PC-9 (cell line): Measurements from ENCODE around the gene SIGLEC6. TPM values are rescaled to one million over a fixed set of nuclear protein-coding genes. Genes with fewer than 3 reads are reported as not detected.

Experiments used
- BruUV-seq: library from RNA; stranded (reverse); fragments of 400-500 nt; replicated peaks from 2 replicates; lab custom pipeline; 2021; lab: Mats Ljungman, UMichigan
- CTCF ChIA-PET: fragments of 300-600 bp; sonication (Branson Sonifier 250); formaldehyde crosslinking; loops from one replicate; lab custom pipeline; 2022; ENCODE audit warnings: antibody characterized with exemption; lab: Charles Lee
- POLR2A ChIA-PET: fragments of 300-600 bp; sonication (Branson Sonifier 250); formaldehyde crosslinking; loops from one replicate; lab custom pipeline; 2022; ENCODE audit warnings: antibody characterized with exemption; ENCODE audit not compliant: unreplicated experiment; lab: Charles Lee
- DNase-seq, 2 experiments: peaks; one replicate each; pipeline versions ENCODE4 v3.0.0 to v3.0.0-alpha.2; 2015 to 2022; ENCODE audit warnings: mixed read lengths in 1 of 2
- H2AFZ ChIP-seq: fragments of 200-600 bp; sonication (generic); 2 replicates; pipeline ENCODE4 v1.8.1; 2017; ENCODE audit warnings: antibody characterized with exemption
- H3F3A ChIP-seq: fragments of 200-600 bp; sonication (generic); 2 replicates; pipeline ENCODE4 v1.8.1; 2017; ENCODE audit warnings: antibody characterized with exemption, mild to moderate bottlenecking, low read depth; ENCODE audit not compliant: insufficient read depth
- H3K27ac ChIP-seq: fragments of 200-600 bp; sonication (generic); 2 replicates; pipeline ENCODE4 v1.6.1; 2016; ENCODE audit warnings: mixed run types
- H3K27me3 ChIP-seq: fragments of 200-600 bp; sonication (generic); 2 replicates; pipeline ENCODE4 v1.6.1; 2016; ENCODE audit warnings: low read depth, mixed run types; ENCODE audit not compliant: insufficient read depth
- H3K36me3 ChIP-seq: fragments of 200-600 bp; sonication (generic); 2 replicates; pipeline ENCODE4 v1.6.1; 2016; ENCODE audit warnings: low read depth, mixed run types
- H3K4me1 ChIP-seq: fragments of 200-600 bp; sonication (generic); replicated peaks from 2 replicates; pipeline ENCODE4 v1.6.1; 2016; ENCODE audit warnings: mixed run types; ENCODE audit not compliant: insufficient read depth
- H3K4me2 ChIP-seq: fragments of 200-600 bp; sonication (generic); 2 replicates; pipeline ENCODE4 v1.6.1; 2017; ENCODE audit warnings: mixed run types
- H3K4me3 ChIP-seq: fragments of 200-600 bp; sonication (generic); 2 replicates; pipeline ENCODE4 v1.6.1; 2016; ENCODE audit warnings: mixed run types
- H3K79me2 ChIP-seq: fragments of 200-600 bp; sonication (generic); 2 replicates; pipeline ENCODE4 v1.6.1; 2017; ENCODE audit warnings: low read depth, mixed run types
- H3K9me2 ChIP-seq: fragments of 200-600 bp; sonication (generic); 2 replicates; pipeline ENCODE4 v1.8.1; 2017; ENCODE audit warnings: mild to moderate bottlenecking; ENCODE audit not compliant: insufficient read depth
- H3K9me3 ChIP-seq: fragments of 200-600 bp; sonication (generic); 2 replicates; pipeline ENCODE4 v1.8.1; 2016; ENCODE audit warnings: low read depth; ENCODE audit not compliant: insufficient read depth
- H4K20me1 ChIP-seq: fragments of 200-600 bp; sonication (generic); 2 replicates; pipeline ENCODE4 v1.8.1; 2017; ENCODE audit not compliant: insufficient read depth
- EZH2 ChIP-seq: fragments of 200-600 bp; sonication (generic); IDR thresholded peaks from 2 replicates; pipeline ENCODE4 v1.8.0; 2017; ENCODE audit warnings: antibody characterized with exemption, low read depth
- intact Hi-C: fragments of 100-400 bp; cut with micrococcal nuclease; formaldehyde crosslinking; loops from one replicate; pipeline ENCODE4 v1.10.0; 2022; ENCODE audit not compliant: unreplicated experiment
- total RNA-seq: library from RNA; stranded (reverse); gene quantifications from 2 replicates; pipeline ENCODE4 v1.2.3, GENCODE V29; 2021
- TF ChIP-seq, protein P1 (sequence below): fragments of 200-600 bp; sonication (generic); conservative IDR thresholded peaks from 2 replicates; pipeline ENCODE4 v1.6.1; 2017; ENCODE audit warnings: mixed run types, antibody characterized with exemption, mild to moderate bottlenecking, moderate library complexity

SIGLEC6 gene
- total RNA-seq, 1 experiment from 2014 or later, result not detected

DNA sequence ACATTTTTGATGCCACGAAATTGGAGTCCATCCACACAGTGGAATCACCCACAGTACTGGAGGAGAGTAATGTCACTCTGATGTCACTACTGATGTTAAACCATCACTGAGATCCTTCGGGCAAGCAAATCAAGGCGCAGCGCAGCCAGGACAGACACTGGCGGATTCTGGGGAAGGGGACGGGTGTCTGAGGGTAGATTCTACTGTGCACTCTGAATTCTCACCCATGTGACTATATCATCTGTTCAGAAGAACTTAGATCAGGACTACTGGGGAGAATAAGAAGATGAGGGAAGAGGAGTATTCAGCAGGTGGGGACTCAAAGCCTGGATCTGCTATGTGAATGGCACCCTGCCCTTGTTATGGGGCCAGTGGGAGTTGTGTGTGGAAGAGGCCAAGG, 12.6 kb upstream of the SIGLEC6 start:
- Histone ChIP-seq H3F3A (no peaks in the 10 kb centered on the region), H3K27me3 (peaks cover 90% of the 10 kb centered on the region), H2AFZ (no peak overlapping the region), H3K27ac (no peak overlapping the region), H3K4me2 (no peak overlapping the region), H3K79me2 (no peaks in the 10 kb centered on the region), H3K9me3 (no peaks in the 10 kb centered on the region), H3K4me3 (no peak overlapping the region), H4K20me1 (no peaks in the 10 kb centered on the region), H3K4me1 (no peaks in the 10 kb centered on the region), H3K36me3 (no peaks in the 10 kb centered on the region), H3K9me2 (no peaks in the 10 kb centered on the region)
- intact Hi-C loops, result no loop called here
- BruUV-seq, result no TSS peak
- ChIA-PET CTCF (no interaction called here), POLR2A (no interaction called here)
- TF ChIP-seq EZH2, result no peak
- DNase-seq, result no peak

GRCh38 chr19:51542699-51543098, 11.2 kb upstream of the SIGLEC6 start:
- H4K20me1 ChIP-seq, result no peaks in the 10 kb centered on the region
- no TSS peak for BruUV-seq
- no peak for DNase-seq
- H2AFZ ChIP-seq, result no peak overlapping the region
- POLR2A ChIA-PET, result no interaction called here
- H3K4me3 ChIP-seq, result no peak overlapping the region
- H3K79me2 ChIP-seq, result no peaks in the 10 kb centered on the region
- H3K36me3 ChIP-seq, result no peaks in the 10 kb centered on the region
- no peaks in the 10 kb centered on the region for H3K9me3 ChIP-seq
- no peaks in the 10 kb centered on the region for H3F3A ChIP-seq
- H3K27ac ChIP-seq, result no peak overlapping the region
- H3K4me2 ChIP-seq, result no peak overlapping the region
- intact Hi-C loops, result no loop called here
- H3K9me2 ChIP-seq, result no peaks in the 10 kb centered on the region
- TF ChIP-seq, protein P1, sequence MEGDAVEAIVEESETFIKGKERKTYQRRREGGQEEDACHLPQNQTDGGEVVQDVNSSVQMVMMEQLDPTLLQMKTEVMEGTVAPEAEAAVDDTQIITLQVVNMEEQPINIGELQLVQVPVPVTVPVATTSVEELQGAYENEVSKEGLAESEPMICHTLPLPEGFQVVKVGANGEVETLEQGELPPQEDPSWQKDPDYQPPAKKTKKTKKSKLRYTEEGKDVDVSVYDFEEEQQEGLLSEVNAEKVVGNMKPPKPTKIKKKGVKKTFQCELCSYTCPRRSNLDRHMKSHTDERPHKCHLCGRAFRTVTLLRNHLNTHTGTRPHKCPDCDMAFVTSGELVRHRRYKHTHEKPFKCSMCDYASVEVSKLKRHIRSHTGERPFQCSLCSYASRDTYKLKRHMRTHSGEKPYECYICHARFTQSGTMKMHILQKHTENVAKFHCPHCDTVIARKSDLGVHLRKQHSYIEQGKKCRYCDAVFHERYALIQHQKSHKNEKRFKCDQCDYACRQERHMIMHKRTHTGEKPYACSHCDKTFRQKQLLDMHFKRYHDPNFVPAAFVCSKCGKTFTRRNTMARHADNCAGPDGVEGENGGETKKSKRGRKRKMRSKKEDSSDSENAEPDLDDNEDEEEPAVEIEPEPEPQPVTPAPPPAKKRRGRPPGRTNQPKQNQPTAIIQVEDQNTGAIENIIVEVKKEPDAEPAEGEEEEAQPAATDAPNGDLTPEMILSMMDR, result no peak
- TF ChIP-seq EZH2, result no peak
- H3K27me3 ChIP-seq, result peaks cover 93% of the 10 kb centered on the region
- CTCF ChIA-PET, result no interaction called here
- H3K4me1 ChIP-seq, result no peaks in the 10 kb centered on the region

- intact Hi-C loops, result no loop called here
- H3K36me3 ChIP-seq, result no peaks in the 10 kb centered on the region
- H3K4me1 ChIP-seq, result no peaks in the 10 kb centered on the region
- no TSS peak for BruUV-seq
- H3F3A ChIP-seq, result no peaks in the 10 kb centered on the region
- DNase-seq, result no peak
- H3K79me2 ChIP-seq, result no peaks in the 10 kb centered on the region
- no peaks in the 10 kb centered on the region for H3K9me3 ChIP-seq
- no peak overlapping the region for H2AFZ ChIP-seq
- peaks cover 93% of the 10 kb centered on the region for H3K27me3 ChIP-seq
- no peak overlapping the region for H3K4me3 ChIP-seq
- no peaks in the 10 kb centered on the region for H3K9me2 ChIP-seq
- H3K4me2 ChIP-seq, result no peak overlapping the region
- TF ChIP-seq EZH2, result no peak
- TF ChIP-seq, protein P1, result no peak
- POLR2A ChIA-PET, result no interaction called here
- no peak overlapping the region for H3K27ac ChIP-seq
- CTCF ChIA-PET, result no interaction called here
- no peaks in the 10 kb centered on the region for H4K20me1 ChIP-seq
These were observed 10.2 kb upstream of the SIGLEC6 start for GRCh38 chr19:51541458-51542357.
